ENCODE data around the gene CNOT2.

- TF ChIP-seq CTCF (IDR thresholded peaks at IDR 0.05), result no peak
- TF ChIP-seq POLR2A (IDR thresholded peaks at IDR 0.05), result no peak
- TF ChIP-seq EP300 (IDR thresholded peaks at IDR 0.05), result no peak
Measured at GRCh38 chr12:70386771-70387170, 143.5 kb downstream of the CNOT2 start.

Data from sigmoid colon (tissue), 4 donors.